Activated T-cell treated with anti-CD3 and anti-CD28 coated beads, Interleukin-2, amount 50 U/mL, for 24 hours (primary cell): Measurements from ENCODE around the gene CELF1.
A peak's percentile ranks its signal among the peaks of the same experiment; 100 is the strongest.

Experiments used
- DNase-seq: peaks from one replicate; pipeline ENCODE4 v3.0.0-alpha.2; 2020
- H3K27ac Mint-ChIP-seq: 2 replicates; pipeline ENCODE4 v1.8.0; 2020; ENCODE audit warnings: mild to moderate bottlenecking, mixed read lengths
- H3K27me3 Mint-ChIP-seq: 2 replicates; pipeline ENCODE4 v1.8.0; 2020; ENCODE audit warnings: mixed read lengths
- H3K36me3 Mint-ChIP-seq: 2 replicates; pipeline ENCODE4 v1.8.0; 2020; ENCODE audit warnings: low read depth, mixed read lengths
- H3K4me1 Mint-ChIP-seq: 2 replicates; pipeline ENCODE4 v1.8.0; 2020; ENCODE audit warnings: low read depth, mixed read lengths
- H3K4me3 Mint-ChIP-seq: 2 replicates; pipeline ENCODE4 v1.8.0; 2020; ENCODE audit warnings: mild to moderate bottlenecking, moderate library complexity, mixed read lengths
- H3K9me3 Mint-ChIP-seq: 2 replicates; pipeline ENCODE4 v1.8.0; 2020; ENCODE audit warnings: mixed read lengths

CELF1 gene

DNA sequence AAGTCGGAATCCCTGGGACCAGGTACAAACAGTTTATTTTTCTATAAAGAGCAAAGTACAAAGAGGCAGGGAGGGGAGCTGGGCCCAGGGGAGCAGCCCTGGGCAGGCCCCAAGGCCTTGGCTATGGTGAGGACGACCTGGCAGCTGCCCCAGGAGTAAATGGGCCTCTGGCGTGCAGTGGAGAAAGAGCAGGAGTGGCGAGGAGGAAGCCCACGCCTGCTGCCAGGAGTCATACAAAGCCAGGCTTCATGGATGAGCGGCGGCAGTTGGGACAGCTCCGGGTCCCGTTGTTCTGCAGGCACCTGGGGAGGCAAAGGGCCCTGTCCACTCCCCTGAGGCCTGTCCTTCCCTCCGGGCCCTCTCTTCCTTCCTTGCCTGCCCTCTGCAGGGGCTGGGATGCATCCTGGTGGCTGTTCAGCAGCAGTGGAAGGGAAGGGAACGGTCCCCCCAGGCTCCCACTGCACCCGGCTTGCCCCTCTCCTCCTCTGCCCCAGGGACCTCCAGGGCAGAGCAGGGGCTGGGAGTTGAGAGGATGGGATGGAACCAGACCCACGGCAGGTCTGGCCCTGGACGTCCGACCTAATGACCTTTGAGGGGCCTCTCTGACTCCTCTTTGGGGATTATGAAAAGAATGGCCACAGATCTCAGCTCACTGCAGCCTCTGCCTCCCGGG, 115.0 kb downstream of the CELF1 start:
- Mint-ChIP-seq H3K27me3 (no peaks in the 10 kb centered on the region), H3K4me3 (no peak overlapping the region), H3K27ac (no peak overlapping the region), H3K4me1 (no peaks in the 10 kb centered on the region), H3K36me3 (no peaks in the 10 kb centered on the region), H3K9me3 (no peaks in the 10 kb centered on the region)
- no peak for DNase-seq

DNA sequence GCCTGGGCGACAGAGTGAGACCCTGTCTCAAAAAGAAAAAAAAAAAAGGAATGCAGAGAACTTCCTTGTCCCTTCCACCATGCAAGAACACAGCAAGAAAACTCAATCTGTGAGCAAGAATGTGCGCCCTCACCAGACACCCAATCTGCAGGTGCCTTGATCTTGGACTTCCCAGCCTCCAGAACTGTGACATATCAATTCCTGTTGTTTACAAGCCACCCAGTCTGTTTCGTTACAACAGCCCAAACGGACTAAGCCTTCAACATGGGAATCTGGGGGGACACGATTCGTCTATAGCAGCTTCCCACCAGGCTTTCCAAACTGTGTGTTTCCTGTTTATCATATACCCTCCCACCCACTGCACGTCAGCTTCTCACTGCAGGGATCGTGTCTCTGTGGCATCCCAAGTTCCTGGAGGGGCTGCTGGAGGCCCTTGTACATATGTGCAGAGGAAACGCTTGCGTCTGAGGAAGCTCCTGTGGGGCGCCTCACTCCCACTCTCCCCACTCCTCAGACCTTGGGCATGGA, 115.7 kb downstream of the CELF1 start:
- H3K27me3 Mint-ChIP-seq, result no peaks in the 10 kb centered on the region
- no peaks in the 10 kb centered on the region for H3K4me1 Mint-ChIP-seq
- DNase-seq, result no peak
- H3K27ac Mint-ChIP-seq, result no peak overlapping the region
- H3K4me3 Mint-ChIP-seq, result no peak overlapping the region
- H3K9me3 Mint-ChIP-seq, result no peaks in the 10 kb centered on the region
- H3K36me3 Mint-ChIP-seq, result no peaks in the 10 kb centered on the region

DNA sequence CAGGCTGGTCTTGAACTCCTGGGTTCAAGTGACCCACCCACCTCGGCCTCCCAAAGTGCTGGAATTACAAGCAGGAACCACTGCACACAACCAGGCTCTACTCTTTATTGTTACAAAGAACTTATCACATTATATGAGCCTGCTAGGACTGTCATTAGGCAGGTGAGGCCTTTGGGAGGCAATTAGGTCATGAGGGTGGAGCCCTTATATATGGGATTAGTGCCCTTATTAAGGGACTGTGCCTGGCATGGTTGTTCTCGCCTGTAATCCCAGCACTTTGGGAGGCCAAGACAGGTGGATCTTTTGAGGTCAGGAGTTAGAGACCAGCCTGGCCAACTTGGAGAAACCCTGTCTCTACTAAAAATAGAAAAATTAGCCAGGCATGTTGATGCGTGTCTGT, 116.2 kb downstream of the CELF1 start:
- Mint-ChIP-seq H3K36me3 (no peaks in the 10 kb centered on the region), H3K9me3 (no peaks in the 10 kb centered on the region), H3K4me1 (no peaks in the 10 kb centered on the region), H3K27me3 (no peaks in the 10 kb centered on the region), H3K4me3 (no peak overlapping the region), H3K27ac (no peak overlapping the region)
- no peak for DNase-seq

DNA sequence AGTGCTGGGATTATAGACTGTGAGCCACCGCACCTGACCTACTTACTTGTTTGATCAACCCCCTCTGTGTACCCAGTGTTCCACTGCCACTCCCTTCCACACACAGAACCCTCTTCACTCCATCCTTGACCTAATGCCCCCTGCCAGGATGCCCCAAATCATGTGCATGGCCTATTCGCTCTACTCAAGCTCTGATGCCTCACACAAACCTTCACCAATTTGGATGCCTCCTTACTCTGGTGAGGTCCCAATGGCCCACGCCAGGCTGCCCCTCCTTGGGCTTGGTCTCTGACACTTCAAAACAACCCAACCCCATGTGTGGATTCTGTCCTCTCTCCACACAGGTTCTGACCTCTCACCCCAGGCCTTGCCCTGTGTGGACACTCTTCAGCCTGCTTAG, 117.2 kb downstream of the CELF1 start:
- Mint-ChIP-seq H3K9me3 (no peaks in the 10 kb centered on the region), H3K27me3 (no peaks in the 10 kb centered on the region), H3K4me3 (no peak overlapping the region), H3K4me1 (peaks cover under 1% of the 10 kb centered on the region), H3K36me3 (no peaks in the 10 kb centered on the region), H3K27ac (peak overlapping the region; percentile 10)
- no peak for DNase-seq

DNA sequence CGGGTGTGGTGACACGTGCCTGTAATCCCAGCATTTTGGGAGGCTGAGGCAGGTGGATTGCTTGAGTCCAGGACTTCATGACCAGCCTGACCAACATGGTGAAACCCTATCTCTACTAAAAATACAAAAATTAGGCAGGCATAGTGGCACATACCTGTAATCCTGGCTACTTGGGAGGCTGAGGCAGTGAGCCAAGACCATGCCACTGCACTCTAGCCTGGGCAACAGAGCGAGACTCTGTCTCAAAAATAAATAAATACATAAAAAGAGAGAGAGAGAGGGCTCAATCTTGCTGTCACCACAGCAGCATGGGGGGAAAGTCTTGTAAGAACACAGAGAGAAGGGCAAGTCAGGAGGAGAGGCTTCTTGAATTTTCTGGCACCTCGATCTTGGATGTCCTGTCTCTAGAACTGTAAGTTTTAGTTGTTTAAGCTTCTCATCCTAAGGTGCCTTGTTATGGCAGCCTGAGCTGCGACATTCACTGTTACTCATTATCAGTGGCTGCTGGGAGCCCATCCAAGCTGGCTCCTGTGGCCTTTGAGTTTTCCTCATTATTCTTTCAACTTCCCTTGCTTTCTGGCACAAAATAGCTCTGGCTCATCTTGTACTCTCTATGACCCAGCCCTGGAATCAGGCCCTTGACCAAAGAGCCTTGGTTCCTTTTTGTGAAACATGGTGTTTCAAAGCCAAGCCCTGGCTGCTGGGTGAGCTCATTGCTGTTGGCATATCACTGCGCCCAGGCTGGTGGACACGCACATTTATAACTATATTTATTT, 118.7 kb downstream of the CELF1 start:
- no peak overlapping the region for H3K27ac Mint-ChIP-seq
- H3K4me1 Mint-ChIP-seq, result peaks cover 4% of the 10 kb centered on the region
- DNase-seq, result no peak
- no peak overlapping the region for H3K4me3 Mint-ChIP-seq
- no peaks in the 10 kb centered on the region for H3K36me3 Mint-ChIP-seq
- no peaks in the 10 kb centered on the region for H3K9me3 Mint-ChIP-seq
- no peaks in the 10 kb centered on the region for H3K27me3 Mint-ChIP-seq

DNA sequence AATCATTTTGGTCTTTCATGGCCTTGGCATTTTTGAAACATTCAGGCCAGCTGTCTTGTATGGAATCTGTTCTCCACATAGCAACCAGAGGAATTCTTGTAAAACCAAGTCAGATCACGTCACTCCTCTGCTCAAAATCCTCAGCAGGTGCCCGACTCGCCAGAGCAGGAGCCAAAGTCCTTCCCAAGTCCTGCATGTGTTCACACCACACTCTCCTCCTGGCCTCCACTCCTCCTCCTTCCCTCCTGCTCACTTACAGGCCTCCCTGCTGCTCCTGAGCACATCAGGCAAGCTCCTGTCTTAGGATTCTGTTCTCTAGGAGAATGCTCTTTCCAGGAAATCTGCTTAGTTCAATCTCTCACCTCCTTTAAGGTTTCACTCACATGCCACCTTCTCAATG, 119.8 kb downstream of the CELF1 start:
- no peak for DNase-seq
- Mint-ChIP-seq H3K4me3 (no peak overlapping the region), H3K9me3 (no peaks in the 10 kb centered on the region), H3K27me3 (no peaks in the 10 kb centered on the region), H3K36me3 (no peaks in the 10 kb centered on the region), H3K4me1 (peaks cover 4% of the 10 kb centered on the region), H3K27ac (no peak overlapping the region)

DNA sequence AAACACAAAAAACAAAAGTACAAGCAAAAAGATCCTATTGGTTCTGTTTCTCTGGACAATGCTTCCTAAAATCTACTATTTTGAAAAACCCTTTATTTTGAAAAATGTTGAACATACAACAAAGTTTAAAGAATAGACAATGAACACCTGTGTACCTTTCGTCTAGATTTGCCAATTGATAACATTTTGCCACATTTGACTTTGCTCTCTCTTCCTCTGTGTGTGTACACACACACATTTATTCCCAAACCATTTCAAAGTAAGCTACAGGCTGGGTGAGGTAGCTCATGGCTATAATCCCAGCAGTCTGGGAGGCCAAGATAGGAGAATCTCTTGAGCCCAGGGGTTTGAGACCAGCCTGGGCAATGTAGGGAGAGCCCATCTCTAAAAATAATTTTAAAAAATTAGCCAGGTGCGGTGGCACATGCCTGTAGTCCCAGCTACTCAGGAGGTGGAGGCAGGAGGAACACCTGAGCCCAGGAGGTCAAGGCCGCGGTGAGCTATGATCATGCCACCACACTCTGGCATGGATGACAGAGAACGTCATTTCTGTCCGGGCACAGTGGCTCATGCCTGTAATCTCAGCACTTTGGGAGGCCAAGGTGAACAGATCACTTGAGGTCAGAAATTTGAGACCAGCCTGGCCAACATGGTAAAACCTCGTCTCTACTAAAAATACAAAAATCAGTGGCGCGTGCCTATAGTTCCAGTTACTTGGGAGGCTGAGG, 121.4 kb downstream of the CELF1 start:
- Mint-ChIP-seq H3K27me3 (no peaks in the 10 kb centered on the region), H3K27ac (no peak overlapping the region), H3K4me1 (peaks cover 10% of the 10 kb centered on the region), H3K36me3 (no peaks in the 10 kb centered on the region), H3K9me3 (no peaks in the 10 kb centered on the region), H3K4me3 (no peak overlapping the region)
- DNase-seq, result no peak

DNA sequence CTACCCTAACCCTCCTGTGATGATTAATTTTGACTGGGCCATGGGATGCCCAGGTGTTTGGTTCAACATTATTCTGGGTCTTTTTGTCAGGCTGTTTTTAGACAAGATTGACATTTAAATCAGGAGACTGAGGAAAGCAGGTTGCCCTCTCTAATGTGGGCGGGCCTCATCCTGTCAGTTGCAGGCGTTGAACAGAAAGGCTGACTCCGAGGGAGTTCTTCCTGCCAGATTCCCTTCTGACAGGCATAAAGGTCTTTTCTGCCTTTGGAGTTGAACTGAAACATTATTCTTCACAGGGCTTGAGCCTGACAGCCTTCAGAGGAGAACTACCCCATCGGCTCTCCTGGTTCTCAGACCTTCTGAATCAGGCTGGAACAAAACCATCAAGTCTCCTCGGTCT, 122.4 kb downstream of the CELF1 start:
- H3K9me3 Mint-ChIP-seq, result no peaks in the 10 kb centered on the region
- H3K27me3 Mint-ChIP-seq, result no peaks in the 10 kb centered on the region
- peaks cover 8% of the 10 kb centered on the region for H3K36me3 Mint-ChIP-seq
- peaks cover 13% of the 10 kb centered on the region for H3K4me1 Mint-ChIP-seq
- H3K27ac Mint-ChIP-seq, result no peak overlapping the region
- no peak for DNase-seq
- no peak overlapping the region for H3K4me3 Mint-ChIP-seq

DNA sequence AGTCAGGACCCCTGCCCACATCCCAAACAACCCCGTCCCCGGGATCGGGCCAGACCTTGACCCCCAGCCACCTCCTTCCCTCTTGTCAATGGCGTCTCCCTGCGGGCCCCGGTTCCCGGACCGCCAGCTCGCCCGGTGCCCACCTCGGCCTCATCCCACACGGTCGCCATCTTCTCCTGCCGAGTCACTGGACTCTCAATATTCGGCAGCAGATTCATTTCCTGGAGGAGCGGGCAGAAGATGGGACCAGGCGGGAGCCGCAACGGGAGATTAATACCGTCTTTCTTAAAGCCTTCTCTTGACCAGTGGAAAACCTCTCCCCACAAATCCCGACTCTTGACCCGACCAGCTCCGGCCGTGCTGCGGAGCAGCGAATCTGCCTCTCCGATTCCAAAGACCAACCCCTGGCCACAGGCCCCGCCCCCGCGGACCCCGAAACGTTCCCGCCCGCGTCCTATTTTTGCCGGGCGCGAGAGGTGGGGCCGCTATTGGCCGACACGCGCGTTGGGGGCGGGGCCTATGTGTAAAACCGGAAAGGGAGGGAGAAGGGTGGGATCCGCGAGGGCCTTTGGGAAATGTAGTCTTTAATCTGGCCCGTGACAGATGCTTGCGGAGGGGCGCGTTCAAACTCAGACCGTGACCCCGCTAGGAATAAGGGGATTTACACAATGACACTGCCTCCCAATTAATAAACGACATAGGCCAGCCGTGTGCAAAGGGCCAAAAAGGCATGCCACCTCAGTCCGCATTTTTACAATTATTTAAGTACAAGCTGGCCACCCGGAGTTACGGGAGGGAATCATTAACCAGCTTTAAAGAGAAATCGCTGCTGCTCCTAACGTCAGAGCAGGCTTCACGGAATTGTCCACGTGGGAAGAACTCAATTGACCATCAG, 126.6 kb downstream of the CELF1 start, which contains the start of gene PSMC3:
PSMC3 (minus strand) TSS at position 378 of the 895 bp plus-strand sequence; CDS start at position 218, 160 bp downstream.
- Mint-ChIP-seq H3K36me3 (peaks cover 50% of the 10 kb centered on the region), H3K9me3 (no peaks in the 10 kb centered on the region), H3K27me3 (no peaks in the 10 kb centered on the region), H3K27ac (peak within 1 kb of the TSS; percentile 100), H3K4me1 (peaks cover 30% of the 10 kb centered on the region), H3K4me3 (peak within 1 kb of the TSS; percentile 100)
- DNase-seq, result peak; percentile 100

DNA sequence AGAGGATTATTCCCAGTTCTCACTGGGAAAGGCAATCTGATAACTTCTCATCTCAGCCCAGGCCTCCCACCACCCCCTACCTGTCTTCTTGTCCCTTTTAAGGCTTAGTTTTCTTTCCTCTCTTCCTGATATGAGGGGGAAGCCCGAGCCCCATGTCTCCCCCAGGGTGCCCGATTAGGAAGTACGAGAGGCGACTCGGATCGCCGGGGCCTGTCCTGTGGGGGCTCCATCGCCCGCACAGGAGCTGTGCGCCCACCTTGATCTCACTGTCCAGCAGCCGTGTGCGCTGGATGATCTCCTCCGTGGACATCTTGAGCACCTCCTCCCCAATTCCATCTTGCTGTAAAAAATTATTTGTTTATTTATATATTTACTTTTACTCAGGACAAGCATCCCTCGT, 127.3 kb downstream of the CELF1 start:
- H3K27ac Mint-ChIP-seq, result peak overlapping the region; percentile 100
- peaks cover 56% of the 10 kb centered on the region for H3K36me3 Mint-ChIP-seq
- peak overlapping the region; percentile 100 for H3K4me3 Mint-ChIP-seq
- DNase-seq, result no peak
- H3K4me1 Mint-ChIP-seq, result peaks cover 28% of the 10 kb centered on the region
- H3K9me3 Mint-ChIP-seq, result no peaks in the 10 kb centered on the region
- no peaks in the 10 kb centered on the region for H3K27me3 Mint-ChIP-seq

DNA sequence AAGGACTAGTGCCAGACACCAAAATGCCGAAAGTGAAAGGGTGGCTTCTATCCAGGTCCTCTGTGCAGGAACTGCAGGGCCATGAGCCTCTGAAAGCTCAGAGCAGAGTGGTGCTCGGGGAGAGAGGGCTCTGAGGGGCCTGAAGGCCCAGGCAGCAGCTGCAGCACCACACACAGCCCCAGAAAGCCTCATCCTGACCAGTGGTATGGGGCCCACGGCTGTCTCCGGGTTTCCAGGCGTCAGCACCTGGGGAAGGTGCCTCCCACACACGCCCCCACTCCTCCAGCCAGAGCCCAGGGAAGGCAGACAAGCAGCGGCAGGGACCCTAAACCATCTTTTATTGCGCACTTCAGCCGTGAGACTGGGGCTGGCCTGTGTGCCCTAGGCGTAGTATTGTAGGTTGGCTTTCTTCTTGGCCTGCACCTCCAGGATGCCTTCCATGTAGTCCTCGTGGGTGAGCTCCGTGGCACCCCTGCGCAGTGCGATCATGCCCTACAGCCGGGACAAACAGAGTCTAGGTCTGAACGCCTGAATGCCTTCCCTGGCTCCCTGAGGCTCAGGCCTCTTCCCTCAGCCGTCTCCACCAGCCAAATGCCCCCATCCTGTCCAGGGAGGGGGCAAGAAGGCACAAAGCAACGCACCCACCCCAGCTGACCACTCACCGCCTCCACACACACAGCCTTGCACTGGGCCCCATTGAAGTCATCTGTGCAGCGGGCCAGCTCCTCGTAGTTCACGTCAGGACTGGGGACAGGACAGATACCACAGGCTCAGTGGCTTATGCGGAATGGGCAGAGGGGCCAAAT, 134.3 kb downstream of the CELF1 start:
- Mint-ChIP-seq H3K27me3 (no peaks in the 10 kb centered on the region), H3K4me3 (no peak overlapping the region), H3K4me1 (peaks cover under 1% of the 10 kb centered on the region), H3K27ac (peak overlapping the region; percentile 73), H3K9me3 (no peaks in the 10 kb centered on the region), H3K36me3 (peaks cover 90% of the 10 kb centered on the region)
- no peak for DNase-seq

DNA sequence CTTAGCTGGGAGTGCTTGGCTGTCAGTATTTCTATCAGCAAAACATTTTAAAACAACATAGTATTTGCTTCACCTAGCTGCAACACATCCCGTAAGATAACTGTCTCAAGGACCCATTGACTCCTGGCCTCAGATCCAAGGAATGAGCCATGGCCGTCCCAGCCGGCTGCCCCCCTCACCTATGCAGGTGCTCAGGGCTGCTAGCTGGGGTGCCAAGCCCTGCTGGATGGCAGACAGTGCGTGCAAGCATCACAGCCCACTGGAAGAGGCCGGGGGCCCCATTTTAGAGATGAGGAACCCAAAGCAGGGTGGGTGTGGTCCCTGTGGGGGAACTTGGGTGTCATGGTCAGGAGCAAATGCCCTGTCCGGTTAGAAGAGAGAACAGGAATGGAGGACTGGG, 135.2 kb downstream of the CELF1 start:
- Mint-ChIP-seq H3K27me3 (no peaks in the 10 kb centered on the region), H3K27ac (peak overlapping the region; percentile 73), H3K36me3 (peaks cover 86% of the 10 kb centered on the region), H3K9me3 (no peaks in the 10 kb centered on the region), H3K4me1 (peaks cover 1% of the 10 kb centered on the region), H3K4me3 (no peak overlapping the region)
- DNase-seq, result no peak

DNA sequence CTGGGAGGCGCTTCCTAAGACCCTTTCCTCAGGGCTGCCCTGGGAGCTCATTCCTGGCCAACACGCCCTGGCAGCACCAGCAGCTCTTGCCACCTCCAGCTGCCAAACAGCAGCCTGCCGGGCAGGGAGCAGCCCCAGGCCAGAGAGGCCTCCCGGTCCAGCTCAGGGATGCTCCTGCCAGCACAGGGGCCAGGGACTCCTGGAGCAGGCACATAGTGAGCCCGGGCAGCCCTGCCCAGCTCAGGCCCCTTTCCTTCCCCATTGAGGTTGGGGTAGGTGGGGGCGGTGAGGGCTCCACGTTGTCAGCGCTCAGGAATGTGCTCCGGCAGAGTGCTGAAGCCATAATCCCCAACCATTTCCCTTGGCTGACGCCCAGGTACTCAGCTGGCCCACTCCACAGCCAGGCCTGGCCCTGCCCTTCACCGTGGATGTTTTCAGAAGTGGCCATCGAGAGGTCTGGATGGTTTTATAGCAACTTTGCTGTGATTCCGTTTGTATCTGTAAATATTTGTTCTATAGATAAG, 136.9 kb downstream of the CELF1 start:
- no peaks in the 10 kb centered on the region for H3K9me3 Mint-ChIP-seq
- DNase-seq, result peak; percentile 36
- H3K36me3 Mint-ChIP-seq, result peaks cover 71% of the 10 kb centered on the region
- no peaks in the 10 kb centered on the region for H3K27me3 Mint-ChIP-seq
- no peak overlapping the region for H3K27ac Mint-ChIP-seq
- H3K4me1 Mint-ChIP-seq, result peaks cover 1% of the 10 kb centered on the region
- no peak overlapping the region for H3K4me3 Mint-ChIP-seq
